Activated CD4-positive, alpha-beta T cell treated with anti-CD3 and anti-CD28 coated beads, Interleukin-2, Interleukin-6, amounts not matched to agents 100 ng/mL and 50 ng/mL, durations not matched to agents 16 hours and 8 hours (primary cell): ENCODE measurements around the gene TNFAIP2.
"Not testable (repeated sequence)": the region's sequence is repeated elsewhere in the genome, so short reads cannot be mapped to it uniquely, and the experiment has no call there.

ENCODE experiments used
- DNase-seq: peaks from one replicate; pipeline ENCODE4 v3.0.0-alpha.2; 2020

The TNFAIP2 gene

GRCh38 chr14:103136388-103137271, 13.4 kb downstream of the TNFAIP2 start:
- DNase-seq: no peak

- no peak for DNase-seq
Measured at GRCh38 chr14:103137689-103138300, 14.5 kb downstream of the TNFAIP2 start.

- no peak for DNase-seq
Measured at GRCh38 chr14:103138301-103139131, 15.3 kb downstream of the TNFAIP2 start.

GRCh38 chr14:103139132-103140025, 16.1 kb downstream of the TNFAIP2 start:
- DNase-seq: no peak

- no peak for DNase-seq
Measured at GRCh38 chr14:103140316-103141109, 17.3 kb downstream of the TNFAIP2 start.

GRCh38 chr14:103141117-103141796, 18.0 kb downstream of the TNFAIP2 start:
- peak; percentile 55 for DNase-seq

- no peak for DNase-seq
Measured at GRCh38 chr14:103142026-103142425, 18.8 kb downstream of the TNFAIP2 start.

- DNase-seq: no peak
Measured at GRCh38 chr14:103142721-103143302, 19.6 kb downstream of the TNFAIP2 start.

GRCh38 chr14:103143506-103143905, 20.2 kb downstream of the TNFAIP2 start:
- DNase-seq: no peak

GRCh38 chr14:103144085-103144484, 20.8 kb downstream of the TNFAIP2 start:
- no peak for DNase-seq

- DNase-seq: no peak
Measured at GRCh38 chr14:103146141-103146709, 23.0 kb downstream of the TNFAIP2 start.

- no peak for DNase-seq
Measured at GRCh38 chr14:103149351-103150237, 26.3 kb downstream of the TNFAIP2 start.

GRCh38 chr14:103151270-103151945, 28.1 kb downstream of the TNFAIP2 start:
- no peak for DNase-seq

GRCh38 chr14:103155010-103155409, 31.7 kb downstream of the TNFAIP2 start:
- no peak for DNase-seq

- not testable (repeated sequence) for DNase-seq
Measured at GRCh38 chr14:103155416-103155815, 32.2 kb downstream of the TNFAIP2 start.

- DNase-seq: no peak
Measured at GRCh38 chr14:103155826-103156394, 32.6 kb downstream of the TNFAIP2 start.

GRCh38 chr14:103156651-103157378, 33.6 kb downstream of the TNFAIP2 start:
- no peak for DNase-seq
